Measurements from ENCODE around the gene PGM2L1. TPM values are rescaled to one million over a fixed set of nuclear protein-coding genes. Genes with fewer than 3 reads are reported as not detected.

Gene PGM2L1
- total and polyA plus RNA-seq, 2 experiments from 2014 or later = 32.6 to 44.4 TPM

DNA sequence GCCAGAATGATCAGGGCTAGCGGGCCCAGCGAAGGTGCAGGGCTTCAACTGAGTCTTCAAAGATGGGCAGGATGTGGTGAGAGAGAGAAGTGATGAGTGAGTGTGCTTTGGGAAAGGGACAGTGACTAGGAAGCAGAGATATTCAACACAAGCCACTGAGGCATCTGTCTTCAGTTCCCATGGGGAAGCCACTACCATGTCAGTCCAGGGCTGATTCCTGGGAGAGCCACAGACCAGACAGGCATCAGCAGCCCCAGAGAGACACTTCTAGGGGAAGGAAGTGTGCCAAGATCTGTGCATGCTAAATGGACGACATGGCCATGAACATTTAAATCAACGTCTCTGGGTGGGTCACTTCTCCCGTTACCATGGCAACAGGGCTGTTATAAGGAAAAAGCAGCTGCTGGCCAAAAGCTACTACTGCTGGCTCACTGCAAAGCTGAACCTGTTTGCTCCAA is 115.3 kb downstream of the PGM2L1 start:
- Histone ChIP-seq H4K20me1 (replicated peaks; ENCODE audit: insufficient read depth) (no peaks in the 10 kb centered on the region), H3K4me2 (no peak overlapping the region), H3K9me2 (ENCODE audit: insufficient read depth) (no peaks in the 10 kb centered on the region), H2AFZ (no peak overlapping the region), H3K79me2 (replicated peaks; ENCODE audit: insufficient read depth) (no peaks in the 10 kb centered on the region), H3K36me3 (ENCODE audit: insufficient read depth) (no peaks in the 10 kb centered on the region), H3K27ac (ENCODE audit: low read depth) (no peak overlapping the region), H3K4me3 (no peak overlapping the region), H3F3A (replicated peaks; ENCODE audit: low read depth) (no peaks in the 10 kb centered on the region), H3K4me1 (ENCODE audit: insufficient read depth) (no peaks in the 10 kb centered on the region), H3K27me3 (ENCODE audit: insufficient read depth) (no peaks in the 10 kb centered on the region)
- Mint-ChIP-seq H3K9me3 (no peaks in the 10 kb centered on the region), H3K36me3 (ENCODE audit: low read depth) (no peaks in the 10 kb centered on the region), H3K27ac (no peak overlapping the region), H3K4me1 (no peaks in the 10 kb centered on the region), H3K4me3 (no peak overlapping the region), H3K27me3 (ENCODE audit: insufficient read depth, low read depth, poor library complexity) (no peaks in the 10 kb centered on the region)
- no peak for TF ChIP-seq POLR2AphosphoS5 (IDR thresholded peaks at IDR 0.05; ENCODE audit: low read depth)
- TF ChIP-seq, protein P1, sequence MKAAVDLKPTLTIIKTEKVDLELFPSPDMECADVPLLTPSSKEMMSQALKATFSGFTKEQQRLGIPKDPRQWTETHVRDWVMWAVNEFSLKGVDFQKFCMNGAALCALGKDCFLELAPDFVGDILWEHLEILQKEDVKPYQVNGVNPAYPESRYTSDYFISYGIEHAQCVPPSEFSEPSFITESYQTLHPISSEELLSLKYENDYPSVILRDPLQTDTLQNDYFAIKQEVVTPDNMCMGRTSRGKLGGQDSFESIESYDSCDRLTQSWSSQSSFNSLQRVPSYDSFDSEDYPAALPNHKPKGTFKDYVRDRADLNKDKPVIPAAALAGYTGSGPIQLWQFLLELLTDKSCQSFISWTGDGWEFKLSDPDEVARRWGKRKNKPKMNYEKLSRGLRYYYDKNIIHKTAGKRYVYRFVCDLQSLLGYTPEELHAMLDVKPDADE (IDR thresholded peaks at IDR 0.05) = no peak
- no peak for TF ChIP-seq EZH2 (IDR thresholded peaks at IDR 0.05; ENCODE audit: low read depth, unreplicated experiment)
- TF ChIP-seq, protein P2, sequence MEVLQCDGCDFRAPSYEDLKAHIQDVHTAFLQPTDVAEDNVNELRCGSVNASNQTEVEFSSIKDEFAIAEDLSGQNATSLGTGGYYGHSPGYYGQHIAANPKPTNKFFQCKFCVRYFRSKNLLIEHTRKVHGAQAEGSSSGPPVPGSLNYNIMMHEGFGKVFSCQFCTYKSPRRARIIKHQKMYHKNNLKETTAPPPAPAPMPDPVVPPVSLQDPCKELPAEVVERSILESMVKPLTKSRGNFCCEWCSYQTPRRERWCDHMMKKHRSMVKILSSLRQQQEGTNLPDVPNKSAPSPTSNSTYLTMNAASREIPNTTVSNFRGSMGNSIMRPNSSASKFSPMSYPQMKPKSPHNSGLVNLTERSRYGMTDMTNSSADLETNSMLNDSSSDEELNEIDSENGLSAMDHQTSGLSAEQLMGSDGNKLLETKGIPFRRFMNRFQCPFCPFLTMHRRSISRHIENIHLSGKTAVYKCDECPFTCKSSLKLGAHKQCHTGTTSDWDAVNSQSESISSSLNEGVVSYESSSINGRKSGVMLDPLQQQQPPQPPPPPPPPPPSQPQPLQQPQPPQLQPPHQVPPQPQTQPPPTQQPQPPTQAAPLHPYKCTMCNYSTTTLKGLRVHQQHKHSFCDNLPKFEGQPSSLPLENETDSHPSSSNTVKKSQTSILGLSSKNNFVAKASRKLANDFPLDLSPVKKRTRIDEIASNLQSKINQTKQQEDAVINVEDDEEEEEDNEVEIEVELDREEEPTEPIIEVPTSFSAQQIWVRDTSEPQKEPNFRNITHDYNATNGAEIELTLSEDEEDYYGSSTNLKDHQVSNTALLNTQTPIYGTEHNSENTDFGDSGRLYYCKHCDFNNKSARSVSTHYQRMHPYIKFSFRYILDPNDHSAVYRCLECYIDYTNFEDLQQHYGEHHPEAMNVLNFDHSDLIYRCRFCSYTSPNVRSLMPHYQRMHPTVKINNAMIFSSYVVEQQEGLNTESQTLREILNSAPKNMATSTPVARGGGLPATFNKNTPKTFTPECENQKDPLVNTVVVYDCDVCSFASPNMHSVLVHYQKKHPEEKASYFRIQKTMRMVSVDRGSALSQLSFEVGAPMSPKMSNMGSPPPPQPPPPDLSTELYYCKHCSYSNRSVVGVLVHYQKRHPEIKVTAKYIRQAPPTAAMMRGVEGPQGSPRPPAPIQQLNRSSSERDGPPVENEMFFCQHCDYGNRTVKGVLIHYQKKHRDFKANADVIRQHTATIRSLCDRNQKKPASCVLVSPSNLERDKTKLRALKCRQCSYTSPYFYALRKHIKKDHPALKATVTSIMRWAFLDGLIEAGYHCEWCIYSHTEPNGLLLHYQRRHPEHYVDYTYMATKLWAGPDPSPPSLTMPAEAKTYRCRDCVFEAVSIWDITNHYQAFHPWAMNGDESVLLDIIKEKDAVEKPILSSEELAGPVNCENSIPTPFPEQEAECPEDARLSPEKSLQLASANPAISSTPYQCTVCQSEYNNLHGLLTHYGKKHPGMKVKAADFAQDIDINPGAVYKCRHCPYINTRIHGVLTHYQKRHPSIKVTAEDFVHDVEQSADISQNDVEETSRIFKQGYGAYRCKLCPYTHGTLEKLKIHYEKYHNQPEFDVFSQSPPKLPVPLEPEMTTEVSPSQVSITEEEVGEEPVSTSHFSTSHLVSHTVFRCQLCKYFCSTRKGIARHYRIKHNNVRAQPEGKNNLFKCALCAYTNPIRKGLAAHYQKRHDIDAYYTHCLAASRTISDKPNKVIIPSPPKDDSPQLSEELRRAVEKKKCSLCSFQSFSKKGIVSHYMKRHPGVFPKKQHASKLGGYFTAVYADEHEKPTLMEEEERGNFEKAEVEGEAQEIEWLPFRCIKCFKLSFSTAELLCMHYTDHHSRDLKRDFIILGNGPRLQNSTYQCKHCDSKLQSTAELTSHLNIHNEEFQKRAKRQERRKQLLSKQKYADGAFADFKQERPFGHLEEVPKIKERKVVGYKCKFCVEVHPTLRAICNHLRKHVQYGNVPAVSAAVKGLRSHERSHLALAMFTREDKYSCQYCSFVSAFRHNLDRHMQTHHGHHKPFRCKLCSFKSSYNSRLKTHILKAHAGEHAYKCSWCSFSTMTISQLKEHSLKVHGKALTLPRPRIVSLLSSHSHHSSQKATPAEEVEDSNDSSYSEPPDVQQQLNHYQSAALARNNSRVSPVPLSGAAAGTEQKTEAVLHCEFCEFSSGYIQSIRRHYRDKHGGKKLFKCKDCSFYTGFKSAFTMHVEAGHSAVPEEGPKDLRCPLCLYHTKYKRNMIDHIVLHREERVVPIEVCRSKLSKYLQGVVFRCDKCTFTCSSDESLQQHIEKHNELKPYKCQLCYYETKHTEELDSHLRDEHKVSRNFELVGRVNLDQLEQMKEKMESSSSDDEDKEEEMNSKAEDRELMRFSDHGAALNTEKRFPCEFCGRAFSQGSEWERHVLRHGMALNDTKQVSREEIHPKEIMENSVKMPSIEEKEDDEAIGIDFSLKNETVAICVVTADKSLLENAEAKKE (CRISPR knock-in tag; IDR thresholded peaks at IDR 0.05) = no peak
- TF ChIP-seq JUNB (IDR thresholded peaks at IDR 0.05; ENCODE audit: unreplicated experiment) = no peak
- no peak for TF ChIP-seq ZNF331 (CRISPR knock-in tag; IDR thresholded peaks at IDR 0.05; ENCODE audit: low read depth)
- no peak for TF ChIP-seq ZNF114 (CRISPR knock-in tag; IDR thresholded peaks at IDR 0.05)
- TF ChIP-seq, protein P3, sequence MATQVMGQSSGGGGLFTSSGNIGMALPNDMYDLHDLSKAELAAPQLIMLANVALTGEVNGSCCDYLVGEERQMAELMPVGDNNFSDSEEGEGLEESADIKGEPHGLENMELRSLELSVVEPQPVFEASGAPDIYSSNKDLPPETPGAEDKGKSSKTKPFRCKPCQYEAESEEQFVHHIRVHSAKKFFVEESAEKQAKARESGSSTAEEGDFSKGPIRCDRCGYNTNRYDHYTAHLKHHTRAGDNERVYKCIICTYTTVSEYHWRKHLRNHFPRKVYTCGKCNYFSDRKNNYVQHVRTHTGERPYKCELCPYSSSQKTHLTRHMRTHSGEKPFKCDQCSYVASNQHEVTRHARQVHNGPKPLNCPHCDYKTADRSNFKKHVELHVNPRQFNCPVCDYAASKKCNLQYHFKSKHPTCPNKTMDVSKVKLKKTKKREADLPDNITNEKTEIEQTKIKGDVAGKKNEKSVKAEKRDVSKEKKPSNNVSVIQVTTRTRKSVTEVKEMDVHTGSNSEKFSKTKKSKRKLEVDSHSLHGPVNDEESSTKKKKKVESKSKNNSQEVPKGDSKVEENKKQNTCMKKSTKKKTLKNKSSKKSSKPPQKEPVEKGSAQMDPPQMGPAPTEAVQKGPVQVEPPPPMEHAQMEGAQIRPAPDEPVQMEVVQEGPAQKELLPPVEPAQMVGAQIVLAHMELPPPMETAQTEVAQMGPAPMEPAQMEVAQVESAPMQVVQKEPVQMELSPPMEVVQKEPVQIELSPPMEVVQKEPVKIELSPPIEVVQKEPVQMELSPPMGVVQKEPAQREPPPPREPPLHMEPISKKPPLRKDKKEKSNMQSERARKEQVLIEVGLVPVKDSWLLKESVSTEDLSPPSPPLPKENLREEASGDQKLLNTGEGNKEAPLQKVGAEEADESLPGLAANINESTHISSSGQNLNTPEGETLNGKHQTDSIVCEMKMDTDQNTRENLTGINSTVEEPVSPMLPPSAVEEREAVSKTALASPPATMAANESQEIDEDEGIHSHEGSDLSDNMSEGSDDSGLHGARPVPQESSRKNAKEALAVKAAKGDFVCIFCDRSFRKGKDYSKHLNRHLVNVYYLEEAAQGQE (IDR thresholded peaks at IDR 0.05; ENCODE audit: unreplicated experiment) = no peak
- TF ChIP-seq CREB1 (CRISPR knock-in tag; IDR thresholded peaks at IDR 0.05; ENCODE audit: low read depth) = no peak
- TF ChIP-seq, protein P4, sequence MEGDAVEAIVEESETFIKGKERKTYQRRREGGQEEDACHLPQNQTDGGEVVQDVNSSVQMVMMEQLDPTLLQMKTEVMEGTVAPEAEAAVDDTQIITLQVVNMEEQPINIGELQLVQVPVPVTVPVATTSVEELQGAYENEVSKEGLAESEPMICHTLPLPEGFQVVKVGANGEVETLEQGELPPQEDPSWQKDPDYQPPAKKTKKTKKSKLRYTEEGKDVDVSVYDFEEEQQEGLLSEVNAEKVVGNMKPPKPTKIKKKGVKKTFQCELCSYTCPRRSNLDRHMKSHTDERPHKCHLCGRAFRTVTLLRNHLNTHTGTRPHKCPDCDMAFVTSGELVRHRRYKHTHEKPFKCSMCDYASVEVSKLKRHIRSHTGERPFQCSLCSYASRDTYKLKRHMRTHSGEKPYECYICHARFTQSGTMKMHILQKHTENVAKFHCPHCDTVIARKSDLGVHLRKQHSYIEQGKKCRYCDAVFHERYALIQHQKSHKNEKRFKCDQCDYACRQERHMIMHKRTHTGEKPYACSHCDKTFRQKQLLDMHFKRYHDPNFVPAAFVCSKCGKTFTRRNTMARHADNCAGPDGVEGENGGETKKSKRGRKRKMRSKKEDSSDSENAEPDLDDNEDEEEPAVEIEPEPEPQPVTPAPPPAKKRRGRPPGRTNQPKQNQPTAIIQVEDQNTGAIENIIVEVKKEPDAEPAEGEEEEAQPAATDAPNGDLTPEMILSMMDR (conservative IDR thresholded peaks at IDR 0.05; ENCODE audit: low read depth in 2 of 2) = no peak
- no peak for TF ChIP-seq EZH2phosphoT487 (IDR thresholded peaks at IDR 0.05; ENCODE audit: unreplicated experiment)
- no peak for TF ChIP-seq STAT1 (IDR thresholded peaks at IDR 0.05; ENCODE audit: unreplicated experiment)
- no peak for TF ChIP-seq NANOG (IDR thresholded peaks at IDR 0.05; ENCODE audit: borderline replicate concordance)
- ATAC-seq (no peak), DNase-seq (ENCODE audit: low spot score) (peak; percentile 24)
